Loucy (cell line): ENCODE measurements around the gene RND1.

Source experiments
- CTCF ChIP-seq: fragments of 200-600 bp; sonication (generic); conservative IDR thresholded peaks from 2 replicates; pipeline ENCODE4 v1.5.1; 2014; ENCODE audit warnings: mild to moderate bottlenecking, antibody characterized with exemption, low read length
- EZH2phosphoT487 ChIP-seq: fragments of 200-600 bp; IDR thresholded peaks from 2 replicates; pipeline ENCODE4 v1.6.1; 2018; ENCODE audit warnings: antibody characterized with exemption, mild to moderate bottlenecking, moderate library complexity, borderline replicate concordance

- no peak for TF ChIP-seq CTCF
- TF ChIP-seq EZH2phosphoT487 = no peak
These were observed 12.9 kb upstream of the RND1 start for GRCh38 chr12:48878548-48878947.
